22Rv1 (cell line): ENCODE measurements around the gene RPGRIP1L.

ENCODE experiments used
- H3K27ac ChIP-seq: fragments of 450-650 bp; 2 replicates; pipeline ENCODE4 v1.5.1; 2017
- CTCF ChIP-seq: fragments of 450-650 bp; IDR thresholded peaks from 2 replicates; pipeline ENCODE4 v1.5.1; 2017; ENCODE audit warnings: mild to moderate bottlenecking
- ZFX ChIP-seq: fragments of 450-650 bp; IDR thresholded peaks from 2 replicates; pipeline ENCODE4 v1.6.1; 2017; ENCODE audit warnings: antibody characterized with exemption, borderline replicate concordance

RPGRIP1L gene

GRCh38 chr16:53571763-53572162 lies 131.9 kb downstream of the RPGRIP1L start:
- H3K27ac ChIP-seq, result no peak overlapping the region
- TF ChIP-seq CTCF (no peak), ZFX (no peak)

GRCh38 chr16:53566552-53567245 lies 137.0 kb downstream of the RPGRIP1L start:
- TF ChIP-seq CTCF, result no peak
- TF ChIP-seq ZFX, result no peak
- no peak overlapping the region for H3K27ac ChIP-seq

- no peak overlapping the region for H3K27ac ChIP-seq
- TF ChIP-seq CTCF, result no peak
- TF ChIP-seq ZFX, result no peak
These were observed 138.3 kb downstream of the RPGRIP1L start for GRCh38 chr16:53565296-53565863.

GRCh38 chr16:53563426-53563825 lies 140.2 kb downstream of the RPGRIP1L start:
- no peak overlapping the region for H3K27ac ChIP-seq
- TF ChIP-seq ZFX (no peak), CTCF (no peak)

GRCh38 chr16:53561101-53561888 lies 142.4 kb downstream of the RPGRIP1L start:
- no peak overlapping the region for H3K27ac ChIP-seq
- TF ChIP-seq ZFX (no peak), CTCF (no peak)

GRCh38 chr16:53559270-53559951 lies 144.2 kb downstream of the RPGRIP1L start:
- no peak overlapping the region for H3K27ac ChIP-seq
- TF ChIP-seq CTCF, result no peak
- no peak for TF ChIP-seq ZFX

- TF ChIP-seq CTCF (no peak), ZFX (no peak)
- H3K27ac ChIP-seq, result no peak overlapping the region
These were observed 144.9 kb downstream of the RPGRIP1L start for GRCh38 chr16:53558710-53559109.
